ENCODE data around the gene PPP6R2. TPM values are rescaled to one million over a fixed set of nuclear protein-coding genes. Genes with fewer than 3 reads are reported as not detected.

Gene PPP6R2
- total RNA-seq, 1 experiment from 2014 or later, result 47.8 TPM

DNA sequence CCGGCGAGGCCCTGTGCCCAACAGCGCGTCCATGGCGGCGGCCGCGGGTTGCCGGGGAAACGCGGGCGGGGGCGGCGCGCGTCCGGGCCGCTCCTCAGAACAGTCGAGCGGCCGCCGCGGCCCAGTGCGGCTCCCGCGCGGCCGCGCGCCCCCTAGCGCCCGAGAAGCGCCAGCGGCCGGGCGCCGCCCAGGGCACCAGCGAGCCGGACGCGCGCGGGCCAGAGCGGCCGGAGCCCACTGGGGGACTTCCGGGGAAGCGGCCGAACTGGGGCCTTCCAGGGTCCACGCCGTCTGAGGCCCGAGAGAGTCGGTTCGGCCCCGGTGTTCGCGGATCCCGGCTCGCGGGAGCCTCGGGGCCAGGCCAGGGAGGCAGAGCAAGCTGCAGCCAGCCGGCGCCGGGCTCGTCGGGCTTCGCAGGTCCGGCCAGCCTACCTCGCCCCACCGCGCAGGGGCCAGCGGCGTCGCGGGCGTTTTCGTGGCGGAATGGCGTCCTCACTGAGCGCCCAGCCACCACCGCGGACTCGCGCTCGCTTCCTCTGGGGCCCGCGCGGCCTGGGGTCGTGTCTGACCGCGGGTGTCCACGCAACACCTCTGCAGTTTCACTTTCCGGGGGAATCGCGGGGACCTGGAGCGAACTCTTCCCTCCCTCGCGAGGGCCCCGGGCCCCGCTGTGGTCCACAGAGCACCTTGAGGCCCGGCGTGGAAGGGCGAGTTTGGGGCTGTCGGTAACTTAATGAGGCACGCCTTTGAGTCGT, 16.0 kb upstream of the PPP6R2 start, which contains the start of gene DENND6B (continued):
- TF ChIP-seq, protein P1, sequence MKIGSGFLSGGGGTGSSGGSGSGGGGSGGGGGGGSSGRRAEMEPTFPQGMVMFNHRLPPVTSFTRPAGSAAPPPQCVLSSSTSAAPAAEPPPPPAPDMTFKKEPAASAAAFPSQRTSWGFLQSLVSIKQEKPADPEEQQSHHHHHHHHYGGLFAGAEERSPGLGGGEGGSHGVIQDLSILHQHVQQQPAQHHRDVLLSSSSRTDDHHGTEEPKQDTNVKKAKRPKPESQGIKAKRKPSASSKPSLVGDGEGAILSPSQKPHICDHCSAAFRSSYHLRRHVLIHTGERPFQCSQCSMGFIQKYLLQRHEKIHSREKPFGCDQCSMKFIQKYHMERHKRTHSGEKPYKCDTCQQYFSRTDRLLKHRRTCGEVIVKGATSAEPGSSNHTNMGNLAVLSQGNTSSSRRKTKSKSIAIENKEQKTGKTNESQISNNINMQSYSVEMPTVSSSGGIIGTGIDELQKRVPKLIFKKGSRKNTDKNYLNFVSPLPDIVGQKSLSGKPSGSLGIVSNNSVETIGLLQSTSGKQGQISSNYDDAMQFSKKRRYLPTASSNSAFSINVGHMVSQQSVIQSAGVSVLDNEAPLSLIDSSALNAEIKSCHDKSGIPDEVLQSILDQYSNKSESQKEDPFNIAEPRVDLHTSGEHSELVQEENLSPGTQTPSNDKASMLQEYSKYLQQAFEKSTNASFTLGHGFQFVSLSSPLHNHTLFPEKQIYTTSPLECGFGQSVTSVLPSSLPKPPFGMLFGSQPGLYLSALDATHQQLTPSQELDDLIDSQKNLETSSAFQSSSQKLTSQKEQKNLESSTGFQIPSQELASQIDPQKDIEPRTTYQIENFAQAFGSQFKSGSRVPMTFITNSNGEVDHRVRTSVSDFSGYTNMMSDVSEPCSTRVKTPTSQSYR (CRISPR knock-in tag; IDR thresholded peaks at IDR 0.05), result no peak
- TF ChIP-seq FOXP1 (CRISPR knock-in tag; IDR thresholded peaks at IDR 0.05; ENCODE audit: borderline replicate concordance) (0 out of 2 replicates have a peak, but pooled peaks have one; percentile 8), ZNF416 (CRISPR knock-in tag; IDR thresholded peaks at IDR 0.05) (no peak), ZNF671 (CRISPR knock-in tag; IDR thresholded peaks at IDR 0.05) (no peak), NFATC4 (CRISPR knock-in tag; IDR thresholded peaks at IDR 0.05) (no peak), ZNF317 (CRISPR knock-in tag; IDR thresholded peaks at IDR 0.05; ENCODE audit: borderline replicate concordance, low read depth) (no peak), OVOL2 (CRISPR knock-in tag; IDR thresholded peaks at IDR 0.05; ENCODE audit: borderline replicate concordance) (no peak), RORB (CRISPR knock-in tag; IDR thresholded peaks at IDR 0.05) (no peak), ESRRA (CRISPR knock-in tag; IDR thresholded peaks at IDR 0.05; ENCODE audit: borderline replicate concordance) (no peak), ZNF423 (CRISPR knock-in tag; IDR thresholded peaks at IDR 0.05) (no peak), MYBL2 (CRISPR knock-in tag; IDR thresholded peaks at IDR 0.05) (peak; percentile 73; the same call in 1 of the 2 replicates), MXD4 (CRISPR knock-in tag; IDR thresholded peaks at IDR 0.05; ENCODE audit: borderline replicate concordance) (no peak), TEAD1 (CRISPR knock-in tag; IDR thresholded peaks at IDR 0.05) (no peak), KAT7 (CRISPR knock-in tag; IDR thresholded peaks at IDR 0.05; ENCODE audit: borderline replicate concordance) (peak; percentile 46; the same call in 1 of the 2 replicates), ZNF121 (CRISPR knock-in tag; IDR thresholded peaks at IDR 0.05) (no peak), ZBTB21 (CRISPR knock-in tag; IDR thresholded peaks at IDR 0.05; ENCODE audit: borderline replicate concordance) (no peak), RELA (CRISPR knock-in tag; IDR thresholded peaks at IDR 0.05; ENCODE audit: borderline replicate concordance) (no peak)
- TF ChIP-seq, protein P2, sequence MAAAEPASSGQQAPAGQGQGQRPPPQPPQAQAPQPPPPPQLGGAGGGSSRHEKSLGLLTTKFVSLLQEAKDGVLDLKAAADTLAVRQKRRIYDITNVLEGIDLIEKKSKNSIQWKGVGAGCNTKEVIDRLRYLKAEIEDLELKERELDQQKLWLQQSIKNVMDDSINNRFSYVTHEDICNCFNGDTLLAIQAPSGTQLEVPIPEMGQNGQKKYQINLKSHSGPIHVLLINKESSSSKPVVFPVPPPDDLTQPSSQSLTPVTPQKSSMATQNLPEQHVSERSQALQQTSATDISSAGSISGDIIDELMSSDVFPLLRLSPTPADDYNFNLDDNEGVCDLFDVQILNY (CRISPR knock-in tag; IDR thresholded peaks at IDR 0.05), result peak; percentile 73; the same call in 1 of the 2 replicates
- TF ChIP-seq, protein P3, sequence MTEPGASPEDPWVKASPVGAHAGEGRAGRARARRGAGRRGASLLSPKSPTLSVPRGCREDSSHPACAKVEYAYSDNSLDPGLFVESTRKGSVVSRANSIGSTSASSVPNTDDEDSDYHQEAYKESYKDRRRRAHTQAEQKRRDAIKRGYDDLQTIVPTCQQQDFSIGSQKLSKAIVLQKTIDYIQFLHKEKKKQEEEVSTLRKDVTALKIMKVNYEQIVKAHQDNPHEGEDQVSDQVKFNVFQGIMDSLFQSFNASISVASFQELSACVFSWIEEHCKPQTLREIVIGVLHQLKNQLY (CRISPR knock-in tag; IDR thresholded peaks at IDR 0.05), result no peak
- TF ChIP-seq, protein P4, sequence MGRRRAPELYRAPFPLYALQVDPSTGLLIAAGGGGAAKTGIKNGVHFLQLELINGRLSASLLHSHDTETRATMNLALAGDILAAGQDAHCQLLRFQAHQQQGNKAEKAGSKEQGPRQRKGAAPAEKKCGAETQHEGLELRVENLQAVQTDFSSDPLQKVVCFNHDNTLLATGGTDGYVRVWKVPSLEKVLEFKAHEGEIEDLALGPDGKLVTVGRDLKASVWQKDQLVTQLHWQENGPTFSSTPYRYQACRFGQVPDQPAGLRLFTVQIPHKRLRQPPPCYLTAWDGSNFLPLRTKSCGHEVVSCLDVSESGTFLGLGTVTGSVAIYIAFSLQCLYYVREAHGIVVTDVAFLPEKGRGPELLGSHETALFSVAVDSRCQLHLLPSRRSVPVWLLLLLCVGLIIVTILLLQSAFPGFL (CRISPR knock-in tag; IDR thresholded peaks at IDR 0.05; ENCODE audit: borderline replicate concordance), result no peak
- TF ChIP-seq, protein P5, sequence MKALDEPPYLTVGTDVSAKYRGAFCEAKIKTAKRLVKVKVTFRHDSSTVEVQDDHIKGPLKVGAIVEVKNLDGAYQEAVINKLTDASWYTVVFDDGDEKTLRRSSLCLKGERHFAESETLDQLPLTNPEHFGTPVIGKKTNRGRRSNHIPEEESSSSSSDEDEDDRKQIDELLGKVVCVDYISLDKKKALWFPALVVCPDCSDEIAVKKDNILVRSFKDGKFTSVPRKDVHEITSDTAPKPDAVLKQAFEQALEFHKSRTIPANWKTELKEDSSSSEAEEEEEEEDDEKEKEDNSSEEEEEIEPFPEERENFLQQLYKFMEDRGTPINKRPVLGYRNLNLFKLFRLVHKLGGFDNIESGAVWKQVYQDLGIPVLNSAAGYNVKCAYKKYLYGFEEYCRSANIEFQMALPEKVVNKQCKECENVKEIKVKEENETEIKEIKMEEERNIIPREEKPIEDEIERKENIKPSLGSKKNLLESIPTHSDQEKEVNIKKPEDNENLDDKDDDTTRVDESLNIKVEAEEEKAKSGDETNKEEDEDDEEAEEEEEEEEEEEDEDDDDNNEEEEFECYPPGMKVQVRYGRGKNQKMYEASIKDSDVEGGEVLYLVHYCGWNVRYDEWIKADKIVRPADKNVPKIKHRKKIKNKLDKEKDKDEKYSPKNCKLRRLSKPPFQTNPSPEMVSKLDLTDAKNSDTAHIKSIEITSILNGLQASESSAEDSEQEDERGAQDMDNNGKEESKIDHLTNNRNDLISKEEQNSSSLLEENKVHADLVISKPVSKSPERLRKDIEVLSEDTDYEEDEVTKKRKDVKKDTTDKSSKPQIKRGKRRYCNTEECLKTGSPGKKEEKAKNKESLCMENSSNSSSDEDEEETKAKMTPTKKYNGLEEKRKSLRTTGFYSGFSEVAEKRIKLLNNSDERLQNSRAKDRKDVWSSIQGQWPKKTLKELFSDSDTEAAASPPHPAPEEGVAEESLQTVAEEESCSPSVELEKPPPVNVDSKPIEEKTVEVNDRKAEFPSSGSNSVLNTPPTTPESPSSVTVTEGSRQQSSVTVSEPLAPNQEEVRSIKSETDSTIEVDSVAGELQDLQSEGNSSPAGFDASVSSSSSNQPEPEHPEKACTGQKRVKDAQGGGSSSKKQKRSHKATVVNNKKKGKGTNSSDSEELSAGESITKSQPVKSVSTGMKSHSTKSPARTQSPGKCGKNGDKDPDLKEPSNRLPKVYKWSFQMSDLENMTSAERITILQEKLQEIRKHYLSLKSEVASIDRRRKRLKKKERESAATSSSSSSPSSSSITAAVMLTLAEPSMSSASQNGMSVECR (CRISPR knock-in tag; IDR thresholded peaks at IDR 0.05; ENCODE audit: borderline replicate concordance), result peak; percentile 39; the same call in 1 of the 2 replicates
- TF ChIP-seq, protein P6, sequence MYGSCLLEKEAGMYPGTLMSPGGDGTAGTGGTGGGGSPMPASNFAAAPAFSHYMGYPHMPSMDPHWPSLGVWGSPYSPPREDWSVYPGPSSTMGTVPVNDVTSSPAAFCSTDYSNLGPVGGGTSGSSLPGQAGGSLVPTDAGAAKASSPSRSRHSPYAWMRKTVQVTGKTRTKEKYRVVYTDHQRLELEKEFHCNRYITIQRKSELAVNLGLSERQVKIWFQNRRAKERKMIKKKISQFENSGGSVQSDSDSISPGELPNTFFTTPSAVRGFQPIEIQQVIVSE (CRISPR knock-in tag; IDR thresholded peaks at IDR 0.05; ENCODE audit: borderline replicate concordance), result no peak
- TF ChIP-seq, protein P7, sequence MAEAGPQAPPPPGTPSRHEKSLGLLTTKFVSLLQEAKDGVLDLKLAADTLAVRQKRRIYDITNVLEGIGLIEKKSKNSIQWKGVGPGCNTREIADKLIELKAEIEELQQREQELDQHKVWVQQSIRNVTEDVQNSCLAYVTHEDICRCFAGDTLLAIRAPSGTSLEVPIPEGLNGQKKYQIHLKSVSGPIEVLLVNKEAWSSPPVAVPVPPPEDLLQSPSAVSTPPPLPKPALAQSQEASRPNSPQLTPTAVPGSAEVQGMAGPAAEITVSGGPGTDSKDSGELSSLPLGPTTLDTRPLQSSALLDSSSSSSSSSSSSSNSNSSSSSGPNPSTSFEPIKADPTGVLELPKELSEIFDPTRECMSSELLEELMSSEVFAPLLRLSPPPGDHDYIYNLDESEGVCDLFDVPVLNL (CRISPR knock-in tag; IDR thresholded peaks at IDR 0.05; ENCODE audit: borderline replicate concordance, low read depth), result peak; percentile 48; the same call in 1 of the 2 replicates
- TF ChIP-seq, protein P8, sequence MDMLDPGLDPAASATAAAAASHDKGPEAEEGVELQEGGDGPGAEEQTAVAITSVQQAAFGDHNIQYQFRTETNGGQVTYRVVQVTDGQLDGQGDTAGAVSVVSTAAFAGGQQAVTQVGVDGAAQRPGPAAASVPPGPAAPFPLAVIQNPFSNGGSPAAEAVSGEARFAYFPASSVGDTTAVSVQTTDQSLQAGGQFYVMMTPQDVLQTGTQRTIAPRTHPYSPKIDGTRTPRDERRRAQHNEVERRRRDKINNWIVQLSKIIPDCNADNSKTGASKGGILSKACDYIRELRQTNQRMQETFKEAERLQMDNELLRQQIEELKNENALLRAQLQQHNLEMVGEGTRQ (CRISPR knock-in tag; IDR thresholded peaks at IDR 0.05), result peak; percentile 31; the same call in 1 of the 2 replicates
